ENCODE results near the gene RSAD2.
"Not testable (repeated sequence)": the region's sequence is repeated elsewhere in the genome, so short reads cannot be mapped to it uniquely, and the experiment has no call there.

RSAD2 gene

DNA sequence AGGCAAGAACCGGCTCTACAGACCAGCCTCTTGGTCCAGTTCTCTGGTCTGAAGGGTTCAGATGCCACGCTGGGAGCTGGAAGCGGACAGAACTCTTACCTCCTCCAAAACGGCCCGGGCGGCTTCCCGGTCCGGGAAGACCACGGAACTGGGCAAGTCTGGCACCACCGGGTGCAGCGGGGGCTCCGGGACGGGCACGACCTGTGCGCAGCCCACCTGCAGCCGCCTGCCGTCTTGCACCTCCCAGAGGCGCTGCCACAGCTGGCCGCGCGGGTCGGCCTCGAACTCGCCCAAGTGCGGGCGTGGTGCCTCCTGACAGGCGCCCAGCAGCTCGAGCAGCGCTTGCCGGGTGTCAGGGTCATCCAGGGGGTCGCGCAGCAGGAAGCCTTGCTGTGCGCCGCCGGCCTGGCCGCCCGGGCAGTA, 12.6 kb upstream of the RSAD2 start:
- no peak for FAIRE-seq

DNA sequence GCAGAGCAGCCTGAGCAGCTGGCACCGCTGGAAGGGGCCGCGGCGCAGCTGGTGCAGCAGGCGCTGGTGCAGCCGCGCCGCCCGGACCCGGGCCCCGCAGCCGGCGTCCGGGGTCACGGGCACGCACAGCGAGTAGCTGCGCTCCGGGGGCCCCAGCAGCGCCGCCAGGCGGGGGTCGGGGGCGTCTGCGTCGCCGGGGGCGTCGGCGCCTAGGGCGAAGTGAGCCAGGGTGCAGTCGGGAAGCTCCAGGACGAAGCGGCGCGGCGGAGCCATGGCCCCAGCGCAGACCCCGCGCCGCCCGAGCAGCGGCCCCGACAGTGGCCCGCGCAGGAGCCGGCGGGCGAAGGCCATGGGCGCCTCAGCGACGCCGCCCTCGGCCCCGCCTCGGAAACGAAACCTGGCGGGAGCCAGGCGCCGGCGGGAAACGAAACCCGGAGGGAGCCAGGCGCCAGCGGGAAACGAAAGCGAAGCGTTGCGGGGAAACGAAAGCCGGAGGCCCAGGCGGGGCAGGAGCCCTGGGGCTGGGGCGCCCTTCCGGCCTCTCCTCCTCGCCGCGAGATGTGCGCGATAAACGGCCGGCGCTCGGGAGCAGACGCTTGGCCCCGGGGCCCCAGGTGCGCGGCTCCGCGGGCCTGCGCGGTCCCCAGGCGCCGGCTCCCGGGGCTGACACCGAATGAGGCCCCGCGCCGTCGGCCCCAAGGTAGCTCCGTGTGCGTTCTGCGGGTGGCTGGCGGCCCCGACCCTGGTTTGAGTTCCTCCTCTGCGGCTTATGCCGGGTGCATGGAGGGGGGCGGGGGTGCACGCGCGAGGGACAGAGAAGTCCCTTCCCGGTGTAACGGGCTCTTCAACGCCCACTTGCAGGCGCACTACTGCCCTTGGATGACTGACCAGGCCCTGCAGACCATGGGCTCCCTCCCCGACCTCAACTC, 12.0 kb upstream of the RSAD2 start, which contains the start of gene CMPK2:
Gene CMPK2 (minus strand): TSS at position 562 of the 929 bp plus-strand sequence. CDS start 211 bp downstream, at position 351.
- no peak for FAIRE-seq

GRCh38 chr2:6866275-6866671, 11.3 kb upstream of the RSAD2 start:
- FAIRE-seq = no peak

DNA sequence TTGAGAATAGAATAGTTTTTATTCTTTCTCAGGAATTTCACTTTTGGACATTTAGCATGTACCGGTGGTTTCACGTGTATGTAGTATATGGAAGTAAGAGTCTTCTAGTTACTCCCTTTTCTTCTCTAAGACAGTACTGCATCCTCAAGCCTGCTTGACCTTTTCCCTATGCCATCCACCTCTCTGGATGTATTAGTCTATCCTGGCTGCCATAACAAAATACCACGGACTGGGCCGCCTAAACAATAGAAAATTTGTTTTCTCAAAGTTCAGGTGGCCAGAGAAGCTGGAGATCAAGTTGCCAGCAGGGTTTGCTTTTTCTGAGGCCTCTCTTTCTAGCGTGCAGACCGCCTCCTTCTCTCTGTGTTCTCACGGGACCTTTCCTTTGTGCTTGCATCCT, 10.6 kb upstream of the RSAD2 start:
- FAIRE-seq = no peak

DNA sequence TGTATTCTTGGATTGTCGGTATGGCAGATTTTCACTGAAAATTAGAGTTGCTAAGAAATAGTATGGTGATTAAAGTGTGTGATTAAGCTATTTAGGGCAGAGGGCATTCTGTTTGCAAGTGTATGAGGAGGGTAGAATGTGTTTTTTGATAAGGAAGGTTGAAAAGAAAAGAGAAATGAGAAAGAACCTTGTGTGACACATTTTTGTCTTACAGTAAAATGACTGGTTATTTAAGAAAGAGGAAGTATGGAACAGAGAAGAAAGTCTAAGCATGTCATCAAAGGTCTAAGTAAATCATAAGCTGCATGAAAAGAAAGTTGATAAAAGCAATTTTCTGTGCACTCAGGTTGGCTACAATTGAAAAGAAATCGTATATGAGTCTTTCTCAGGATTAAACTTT, 5.2 kb upstream of the RSAD2 start:
- FAIRE-seq = no peak

- FAIRE-seq = no peak
Observed at GRCh38 chr2:6874032-6874431, 3.5 kb upstream of the RSAD2 start.

DNA sequence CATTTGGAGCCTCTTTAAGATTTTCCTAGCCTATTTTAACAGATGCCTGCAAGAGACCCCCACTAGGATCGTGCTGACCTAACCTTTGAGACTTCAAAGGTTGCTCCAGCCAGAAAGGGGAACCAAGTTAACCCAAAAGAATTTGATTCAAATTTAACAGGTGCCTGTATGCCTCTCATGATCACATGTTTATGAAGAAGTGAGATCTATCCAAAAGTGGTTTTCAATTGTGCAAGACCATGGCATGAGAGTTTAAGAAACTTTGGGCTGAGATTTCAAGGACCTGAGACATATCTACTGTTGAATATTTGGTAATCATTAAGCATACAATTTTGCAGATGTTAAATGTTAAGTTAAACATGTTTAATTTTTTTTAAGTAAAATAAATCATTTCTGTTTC, 1.3 kb upstream of the RSAD2 start:
- FAIRE-seq = no peak

- no peak for FAIRE-seq
Observed at GRCh38 chr2:6878549-6878948, 972 bp downstream of the RSAD2 start.

DNA sequence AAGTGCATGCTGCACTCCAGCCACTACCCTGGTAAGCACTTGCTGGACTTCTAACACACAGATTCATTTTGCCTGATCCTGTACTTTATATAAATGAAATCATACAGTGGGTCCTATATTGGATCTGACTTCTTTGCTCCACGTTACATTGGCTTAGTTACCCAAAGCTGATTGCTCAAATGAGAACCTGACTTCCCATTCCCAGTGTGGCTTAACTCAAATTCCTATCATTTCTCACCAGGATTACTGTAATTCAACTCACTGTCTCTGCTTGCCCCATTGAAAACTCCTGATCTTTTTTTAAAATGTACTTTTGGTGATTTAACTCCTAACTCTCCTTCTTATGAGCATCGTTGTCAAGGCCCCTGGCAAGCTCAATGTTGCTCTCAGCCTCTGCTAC, 1.4 kb downstream of the RSAD2 start:
- FAIRE-seq = no peak

DNA sequence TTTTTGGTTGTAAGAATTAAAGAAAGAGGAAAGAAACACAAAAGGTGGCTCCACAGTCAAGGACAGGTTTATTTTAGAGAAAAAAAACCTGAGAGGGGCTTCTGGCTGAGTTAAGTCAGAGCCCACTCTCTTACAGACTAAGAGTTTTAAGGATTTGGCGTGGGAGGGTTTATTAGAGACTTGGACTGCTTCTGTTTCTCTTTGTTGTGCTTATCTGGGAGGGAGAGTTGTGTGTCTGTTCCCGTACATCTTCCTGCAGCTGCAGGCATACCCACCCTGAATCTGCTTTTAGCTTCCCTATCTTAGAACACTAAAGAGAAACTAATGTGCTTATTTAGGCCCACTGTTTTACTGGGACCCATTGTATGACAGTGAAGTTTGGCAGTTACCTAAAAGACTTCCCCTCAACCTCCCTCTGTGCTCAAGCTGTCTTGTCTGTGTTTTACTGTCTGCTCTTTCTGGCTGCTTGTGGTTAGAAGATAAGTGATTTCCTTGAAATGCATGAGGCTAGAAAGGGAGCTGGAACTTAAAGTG, 2.7 kb downstream of the RSAD2 start:
- FAIRE-seq = no peak

- FAIRE-seq = no peak
Observed at GRCh38 chr2:6881046-6881445, 3.5 kb downstream of the RSAD2 start.

GRCh38 chr2:6881516-6881915, 3.9 kb downstream of the RSAD2 start:
- FAIRE-seq = no peak

DNA sequence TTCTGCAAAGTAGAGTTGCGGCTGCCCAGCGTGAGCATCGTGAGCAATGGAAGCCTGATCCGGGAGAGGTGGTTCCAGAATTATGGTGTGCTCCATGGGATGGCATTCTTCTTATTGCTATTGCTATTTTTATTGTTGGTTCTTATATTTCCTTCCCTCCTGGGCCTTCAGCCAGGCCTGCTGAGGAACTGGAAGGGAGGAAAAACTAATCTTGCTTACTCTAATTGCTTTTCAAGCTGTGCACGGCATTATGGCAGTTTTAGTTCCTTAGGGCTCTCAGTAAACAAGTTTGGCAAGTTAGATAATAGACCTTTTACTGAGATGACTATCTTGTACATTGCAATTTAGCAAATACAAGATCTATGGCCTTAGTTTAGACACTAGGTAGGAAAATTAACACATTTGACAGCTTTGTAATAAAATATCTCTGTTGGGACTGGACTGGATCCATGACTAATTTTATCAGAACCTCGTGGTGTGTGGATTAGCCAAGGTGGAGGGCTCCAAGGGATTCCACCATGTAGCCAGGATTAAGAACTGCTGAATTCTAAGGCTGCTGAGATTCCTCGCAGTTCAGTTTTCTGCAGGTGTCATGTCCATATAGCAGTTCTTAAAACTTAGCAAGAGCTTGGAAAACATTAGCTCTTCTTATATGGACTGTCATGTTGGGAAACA, 6.0 kb downstream of the RSAD2 start:
- no peak for FAIRE-seq

DNA sequence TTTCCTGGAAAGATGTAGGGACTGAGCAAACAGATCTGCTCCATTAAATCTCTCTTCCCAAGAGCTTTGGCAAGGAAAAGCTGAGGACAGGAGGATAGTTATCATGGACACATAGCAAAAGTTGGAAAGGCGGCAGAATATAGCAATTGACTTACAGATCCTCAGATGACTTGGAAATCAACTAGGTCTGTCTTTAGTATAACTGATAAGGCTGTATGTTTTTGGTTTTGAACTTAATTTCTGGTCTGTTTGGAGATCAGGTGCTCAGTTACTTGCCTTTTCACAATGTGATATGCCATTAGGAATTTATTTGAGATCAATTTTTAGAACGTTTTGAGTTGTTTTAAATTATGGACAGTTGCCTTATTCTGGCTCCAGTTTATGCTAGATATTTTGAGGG, 8.0 kb downstream of the RSAD2 start:
- no peak for FAIRE-seq

GRCh38 chr2:6885968-6886367, 8.4 kb downstream of the RSAD2 start:
- no peak for FAIRE-seq

GRCh38 chr2:6887751-6888192, 10.2 kb downstream of the RSAD2 start:
- FAIRE-seq = no peak

GRCh38 chr2:6888724-6889123, 11.1 kb downstream of the RSAD2 start:
- FAIRE-seq = no peak

DNA sequence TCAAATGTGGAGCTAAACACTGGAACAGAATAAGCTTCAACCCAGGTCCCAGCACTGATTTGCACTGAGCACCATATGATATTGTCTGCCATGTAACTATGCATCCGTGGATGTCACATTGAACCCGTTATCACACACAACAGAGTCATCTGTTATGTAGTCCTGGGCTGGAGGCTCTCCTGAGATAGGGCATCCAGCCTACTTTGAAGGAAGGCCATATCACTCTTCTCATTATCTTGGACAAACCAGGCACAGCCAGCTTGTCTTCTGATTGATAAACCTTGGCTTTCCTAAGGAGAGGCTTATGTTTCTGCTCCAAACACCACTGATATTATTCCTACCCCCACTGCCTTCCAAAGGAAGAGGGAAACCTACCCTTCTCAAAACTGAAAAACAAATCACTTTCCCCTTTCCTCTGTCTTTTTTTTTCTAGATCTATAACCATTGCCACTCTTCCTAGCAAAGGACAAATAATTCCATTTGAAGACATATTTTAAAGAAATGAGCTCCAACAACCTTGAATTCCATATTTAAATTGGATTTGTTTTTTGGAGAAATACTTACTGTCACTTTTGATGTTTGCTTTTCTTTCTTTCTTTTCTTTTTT, 16.4 kb downstream of the RSAD2 start:
- FAIRE-seq = no peak

- FAIRE-seq = peak; percentile 94
Observed at GRCh38 chr2:6896930-6897759, 19.6 kb downstream of the RSAD2 start.

GRCh38 chr2:6902581-6902980, 25.0 kb downstream of the RSAD2 start:
- not testable (repeated sequence) for FAIRE-seq

DNA sequence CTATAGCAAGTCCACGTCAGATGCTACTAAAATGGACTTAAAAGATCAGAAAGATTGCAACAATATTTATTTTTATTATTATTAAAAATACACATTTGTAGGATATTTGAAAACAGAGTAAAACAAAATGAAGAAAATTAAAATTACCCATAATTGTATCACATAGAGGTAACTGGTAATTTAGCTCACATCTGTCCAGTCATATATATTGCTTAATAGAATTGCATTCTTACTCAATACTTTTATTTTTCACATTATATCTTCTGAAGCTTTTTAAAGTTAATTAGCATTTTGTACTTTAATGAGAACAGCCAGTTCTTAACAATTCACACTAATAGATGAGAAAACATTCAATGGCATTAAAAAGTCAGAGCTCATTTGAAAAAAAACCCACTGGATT, 28.1 kb downstream of the RSAD2 start:
- FAIRE-seq = peak; percentile 65

GRCh38 chr2:6906165-6906741, 28.7 kb downstream of the RSAD2 start:
- FAIRE-seq = no peak

All from endometrium (tissue), 2 donors.